CD4-positive, alpha-beta memory T cell (primary cell): Measurements from ENCODE around the gene IFIH1. TPM values are rescaled to one million over a fixed set of nuclear protein-coding genes. Genes with fewer than 3 reads are reported as not detected.

ENCODE experiments used
- CTCF ChIA-PET: fragments of 350-600 bp; sonication (Branson Sonifier 250); formaldehyde crosslinking; loops from one replicate; lab custom pipeline; 2021; ENCODE audit warnings: inconsistent platforms; ENCODE audit not compliant: partially characterized antibody; lab: Charles Lee
- POLR2A ChIA-PET: fragments of 350-600 bp; sonication (Branson Sonifier 250); formaldehyde crosslinking; loops from one replicate; lab custom pipeline; 2021; ENCODE audit not compliant: partially characterized antibody; lab: Charles Lee
- DNase-seq, 5 donors: peaks; one replicate each; pipeline versions ENCODE4 v3.0.0 to v3.0.0-alpha.2; 2020 to 2022; ENCODE audit warnings: mixed read lengths in 1 of 5
- H3K27ac ChIP-seq: one replicate; pipeline ENCODE4 v1.7.0; 2013; ENCODE audit warnings: low read depth, low read length
- H3K27me3 ChIP-seq: 2 replicates; pipeline ENCODE4 v1.7.0; 2013; ENCODE audit warnings: mild to moderate bottlenecking, low read length, moderate library complexity; ENCODE audit not compliant: insufficient read depth
- H3K36me3 ChIP-seq: 2 replicates; pipeline ENCODE4 v1.7.0; 2013; ENCODE audit warnings: mild to moderate bottlenecking, low read length, moderate library complexity; ENCODE audit not compliant: insufficient read depth
- H3K4me1 ChIP-seq: 2 replicates; pipeline ENCODE4 v1.7.0; 2013; ENCODE audit warnings: mild to moderate bottlenecking, low read length, moderate library complexity; ENCODE audit not compliant: insufficient read depth
- H3K4me3 ChIP-seq, 2 donors: one replicate each; pipeline ENCODE4 v1.7.0; 2013; ENCODE audit warnings: low read length in 2 of 2, mild to moderate bottlenecking in 1 of 2
- H3K9me3 ChIP-seq, 2 donors: one replicate each; pipeline ENCODE4 v1.7.0; 2013; ENCODE audit warnings: low read length in 2 of 2, control low read depth in 1 of 2; ENCODE audit not compliant: control insufficient read depth in 1 of 2
- H3K27ac Mint-ChIP-seq, 7 donors: one replicate each; pipeline ENCODE4 v1.8.0; 2020 to 2021; ENCODE audit warnings: mixed read lengths in 7 of 7, mild to moderate bottlenecking in 6 of 7, inconsistent platforms in 3 of 7, moderate library complexity in 3 of 7
- H3K27me3 Mint-ChIP-seq, 2 donors: one replicate each; pipeline ENCODE4 v1.8.0; 2020 to 2021; ENCODE audit warnings: mixed read lengths in 2 of 2
- H3K36me3 Mint-ChIP-seq, 2 donors: one replicate each; pipeline ENCODE4 v1.8.0; 2020 to 2021; ENCODE audit warnings: mixed read lengths in 2 of 2, inconsistent platforms in 1 of 2, mild to moderate bottlenecking in 1 of 2
- H3K4me1 Mint-ChIP-seq, 4 donors: one replicate each; pipeline ENCODE4 v1.8.0; 2020 to 2021; ENCODE audit warnings: mixed read lengths in 4 of 4, mild to moderate bottlenecking in 1 of 4
- H3K4me3 Mint-ChIP-seq, 8 donors: one replicate each; pipeline ENCODE4 v1.8.0; 2020 to 2021; ENCODE audit warnings: mixed read lengths in 8 of 8, mild to moderate bottlenecking in 7 of 8, moderate library complexity in 6 of 8, inconsistent platforms in 3 of 8
- H3K9me3 Mint-ChIP-seq, 8 donors: one replicate each; pipeline ENCODE4 v1.8.0; 2020 to 2021; ENCODE audit warnings: mixed read lengths in 8 of 8, mild to moderate bottlenecking in 5 of 8, inconsistent platforms in 3 of 8, moderate library complexity in 1 of 8
- intact Hi-C: fragments of 100-400 bp; cut with micrococcal nuclease; formaldehyde crosslinking; loops from one replicate; pipeline ENCODE4 v1.15.1; 2023
- polyA plus RNA-seq, 2 donors: library from polyadenylated mRNA; unstranded; fragments of 300-500 nt; fragmentation: Illumina TruSeq; gene quantifications; one replicate each; pipeline ENCODE4 v1.2.3, GENCODE V29; 2021
- total RNA-seq, 2 experiments: library from RNA; stranded (reverse); gene quantifications; one replicate each; pipeline ENCODE4 v1.2.3, GENCODE V29; 2021

Gene IFIH1
- total and polyA plus RNA-seq, 4 experiments from 2014 or later = 13.1 to 31.2 (median 27.1) TPM

DNA sequence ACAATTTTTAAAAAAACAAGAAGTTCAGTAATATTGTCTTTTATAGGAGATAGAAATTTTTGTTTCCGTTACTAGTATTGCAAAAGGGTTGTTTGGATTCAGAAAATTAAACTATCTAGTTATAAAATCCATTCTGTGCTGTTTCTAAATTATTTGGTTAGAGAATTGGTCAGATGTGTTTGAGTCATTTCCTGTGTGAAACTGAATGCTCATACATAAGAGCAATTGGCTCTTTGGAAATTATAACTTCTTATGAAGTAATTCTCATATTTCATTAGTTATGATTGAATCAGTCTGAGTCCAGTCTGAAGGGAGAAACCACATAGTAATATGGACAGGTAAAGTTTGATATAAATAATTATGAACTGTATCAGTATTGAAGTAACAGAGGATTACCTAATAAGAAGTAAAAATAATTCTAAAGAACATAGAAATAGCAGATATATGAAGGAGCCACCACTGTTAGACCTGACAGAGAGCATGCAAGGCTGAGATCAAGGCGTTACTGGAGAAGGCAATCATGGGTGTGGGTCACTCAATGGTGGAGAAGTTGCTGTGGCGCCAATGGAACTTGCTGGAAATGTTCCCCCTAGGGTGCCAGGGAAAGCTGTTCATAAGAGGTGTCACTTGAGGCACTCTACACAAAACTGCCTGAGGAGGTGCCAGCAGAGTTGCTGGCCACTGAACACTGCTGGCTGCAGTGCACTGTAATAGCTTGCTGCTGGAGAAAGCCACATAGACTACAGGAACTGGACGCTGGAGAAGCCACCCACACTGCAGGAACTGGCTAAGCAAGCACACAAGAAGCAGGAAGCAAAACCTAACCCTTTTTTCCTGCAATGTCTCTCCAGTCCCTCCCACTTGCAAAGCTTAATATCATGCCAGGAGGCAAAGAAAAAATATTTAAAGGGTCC, 57.2 kb downstream of the IFIH1 start:
- no peaks in the 10 kb centered on the region for H3K9me3 Mint-ChIP-seq

GRCh38 chr2:162258686-162259085, 59.8 kb downstream of the IFIH1 start:
- Mint-ChIP-seq H3K4me1 (peaks cover 8 to 13% (median 11%) of the 10 kb centered on the region in 4 donors), H3K36me3 (no peaks in the 10 kb centered on the region), H3K27me3 (peaks cover 0 to 8% of the 10 kb centered on the region in 2 donors), H3K27ac (no peak overlapping the region), H3K4me3 (no peak overlapping the region), H3K9me3 (no peaks in the 10 kb centered on the region)
- Histone ChIP-seq H3K4me3 (no peak overlapping the region), H3K27ac (no peak overlapping the region), H3K36me3 (no peaks in the 10 kb centered on the region), H3K4me1 (peaks cover 14% of the 10 kb centered on the region), H3K9me3 (no peaks in the 10 kb centered on the region), H3K27me3 (no peaks in the 10 kb centered on the region)
- intact Hi-C loops = no loop called here
- ChIA-PET CTCF (interaction anchor here (1.2 kb wide), 1 partner anchor 45 kb away, joined by 3 read pairs; no protein-coding TSS in a partner anchor), POLR2A (no interaction called here)
- DNase-seq = no peak

More for the DNA sequence above, 57.2 kb downstream of the IFIH1 start:
- H3K4me3 Mint-ChIP-seq = no peak overlapping the region
- intact Hi-C loops = no loop called here
- Histone ChIP-seq H3K4me1 (peaks cover 14% of the 10 kb centered on the region), H3K9me3 (no peaks in the 10 kb centered on the region), H3K27ac (no peak overlapping the region), H3K36me3 (peaks cover 2% of the 10 kb centered on the region), H3K4me3 (no peak overlapping the region), H3K27me3 (no peaks in the 10 kb centered on the region)
- peaks cover 8 to 13% (median 11%) of the 10 kb centered on the region in 4 donors for H3K4me1 Mint-ChIP-seq
- H3K27me3 Mint-ChIP-seq = peaks cover 0 to 8% of the 10 kb centered on the region in 2 donors
- H3K36me3 Mint-ChIP-seq = peaks cover 9 to 15% of the 10 kb centered on the region in 2 donors
- H3K27ac Mint-ChIP-seq = peak overlapping the region in 1 of 7 donors; percentile 18
- ChIA-PET POLR2A (no interaction called here), CTCF (interaction anchor here (1.0 kb wide), 1 partner anchor 41 kb away, joined by 3 read pairs; no protein-coding TSS in a partner anchor)
- no peak for DNase-seq

DNA sequence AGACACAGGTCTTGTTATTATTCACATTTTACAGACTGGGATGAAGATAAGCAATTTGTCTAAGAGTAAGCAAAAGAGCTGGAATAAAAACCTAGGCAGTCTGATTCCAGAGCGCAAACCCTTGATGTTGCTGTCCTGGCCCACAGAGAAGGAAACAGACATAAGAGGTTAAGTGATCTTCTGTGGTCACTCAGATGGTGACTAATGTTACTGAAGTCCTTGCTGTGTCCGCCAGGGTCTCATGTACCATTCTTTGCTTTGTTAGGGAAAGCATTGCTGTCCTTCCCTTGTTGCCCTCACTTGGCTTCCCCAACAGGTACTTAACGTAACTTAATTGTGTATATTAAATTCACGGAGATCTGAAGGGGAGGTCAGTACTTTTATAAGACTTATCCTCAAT, 60.3 kb downstream of the IFIH1 start:
- H3K9me3 Mint-ChIP-seq = no peaks in the 10 kb centered on the region

DNA sequence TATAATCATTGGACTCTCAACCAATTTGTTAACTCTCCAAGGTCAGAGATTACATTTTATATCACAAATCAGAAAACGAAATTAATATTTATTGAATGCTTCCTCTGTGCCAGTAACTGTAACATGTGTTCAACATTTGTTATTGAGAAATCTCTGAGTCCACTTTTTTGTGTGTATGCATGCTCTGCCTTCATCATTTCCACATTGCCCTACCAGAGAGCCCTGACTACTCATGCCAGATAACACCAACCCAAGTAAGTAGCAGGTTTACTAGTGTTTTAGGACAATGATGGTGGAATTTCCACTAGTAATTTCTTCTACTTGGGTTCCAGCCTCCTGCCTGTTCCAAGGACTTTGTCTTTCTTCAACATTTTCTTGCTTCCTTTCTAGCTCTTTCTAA, 61.1 kb downstream of the IFIH1 start:
- intact Hi-C loops = no loop called here
- no peaks in the 10 kb centered on the region for H3K9me3 ChIP-seq
- no peak overlapping the region for H3K27ac ChIP-seq
- H3K36me3 ChIP-seq = no peaks in the 10 kb centered on the region
- ChIA-PET CTCF (no interaction called here), POLR2A (no interaction called here)
- Mint-ChIP-seq H3K4me1 (peaks cover 8 to 13% (median 11%) of the 10 kb centered on the region in 4 donors), H3K27ac (no peak overlapping the region), H3K4me3 (no peak overlapping the region), H3K36me3 (no peaks in the 10 kb centered on the region), H3K27me3 (peaks cover 0 to 8% of the 10 kb centered on the region in 2 donors), H3K9me3 (no peaks in the 10 kb centered on the region)
- no peak overlapping the region for H3K4me3 ChIP-seq
- no peak for DNase-seq
- no peaks in the 10 kb centered on the region for H3K27me3 ChIP-seq
- peaks cover 14% of the 10 kb centered on the region for H3K4me1 ChIP-seq

More for the DNA sequence above, 60.3 kb downstream of the IFIH1 start:
- Mint-ChIP-seq H3K4me1 (peaks cover 8 to 13% (median 11%) of the 10 kb centered on the region in 4 donors), H3K4me3 (no peak overlapping the region), H3K36me3 (no peaks in the 10 kb centered on the region), H3K27me3 (peaks cover 0 to 8% of the 10 kb centered on the region in 2 donors), H3K27ac (no peak overlapping the region)
- H3K4me3 ChIP-seq = no peak overlapping the region
- H3K27me3 ChIP-seq = no peaks in the 10 kb centered on the region
- intact Hi-C loops = no loop called here
- ChIA-PET CTCF (interaction anchor here (1.2 kb wide), 1 partner anchor 46 kb away, joined by 3 read pairs; no protein-coding TSS in a partner anchor), POLR2A (no interaction called here)
- DNase-seq = no peak
- H3K4me1 ChIP-seq = peaks cover 14% of the 10 kb centered on the region
- no peaks in the 10 kb centered on the region for H3K36me3 ChIP-seq
- H3K27ac ChIP-seq = no peak overlapping the region
- H3K9me3 ChIP-seq = no peaks in the 10 kb centered on the region

DNA sequence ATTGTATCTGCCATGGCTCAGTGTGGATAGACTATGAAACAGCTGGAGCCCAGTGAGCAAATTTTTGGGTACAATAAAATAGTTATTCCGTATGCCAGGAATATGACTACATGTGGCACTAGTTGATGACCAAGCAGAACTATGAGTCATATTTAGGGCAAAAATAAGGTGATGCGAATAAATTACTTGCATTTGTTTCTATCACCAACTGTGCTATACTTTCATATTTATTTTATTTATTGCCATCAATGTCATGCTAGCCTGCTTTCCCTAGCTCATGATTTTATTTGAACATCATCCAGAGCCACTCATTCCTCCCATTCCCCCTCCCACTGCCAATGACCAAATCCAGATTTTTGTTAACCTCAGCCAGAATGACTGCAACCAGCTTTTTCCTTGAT, 61.9 kb downstream of the IFIH1 start:
- no peaks in the 10 kb centered on the region for H3K36me3 Mint-ChIP-seq
- H3K27me3 ChIP-seq = no peaks in the 10 kb centered on the region
- no peaks in the 10 kb centered on the region for H3K9me3 Mint-ChIP-seq
- H3K4me3 ChIP-seq = no peak overlapping the region
- no peak overlapping the region for H3K27ac ChIP-seq
- peaks cover 0 to 8% of the 10 kb centered on the region in 2 donors for H3K27me3 Mint-ChIP-seq
- no peak for DNase-seq
- intact Hi-C loops = no loop called here
- H3K27ac Mint-ChIP-seq = peak overlapping the region in 1 of 7 donors; percentile 19
- H3K9me3 ChIP-seq = no peaks in the 10 kb centered on the region
- no peak overlapping the region for H3K4me3 Mint-ChIP-seq
- CTCF ChIA-PET = no interaction called here
- H3K4me1 ChIP-seq = peaks cover 10% of the 10 kb centered on the region
- peaks cover 6 to 8% (median 7%) of the 10 kb centered on the region in 4 donors for H3K4me1 Mint-ChIP-seq
- POLR2A ChIA-PET = no interaction called here
- H3K36me3 ChIP-seq = no peaks in the 10 kb centered on the region

GRCh38 chr2:162254236-162254871, 64.1 kb downstream of the IFIH1 start:
- H3K27me3 ChIP-seq = no peaks in the 10 kb centered on the region
- H3K27me3 Mint-ChIP-seq = peaks cover 0 to 10% of the 10 kb centered on the region in 2 donors
- H3K36me3 Mint-ChIP-seq = no peaks in the 10 kb centered on the region
- peaks cover 0 to 3% (median 0%) of the 10 kb centered on the region in 8 donors for H3K9me3 Mint-ChIP-seq
- no peak overlapping the region for H3K27ac ChIP-seq
- no peaks in the 10 kb centered on the region for H3K36me3 ChIP-seq
- no peak overlapping the region for H3K4me3 Mint-ChIP-seq
- DNase-seq = no peak
- no peak overlapping the region for H3K27ac Mint-ChIP-seq
- ChIA-PET POLR2A (no interaction called here), CTCF (no interaction called here)
- H3K4me3 ChIP-seq = no peak overlapping the region
- H3K4me1 ChIP-seq = no peaks in the 10 kb centered on the region
- no peaks in the 10 kb centered on the region for H3K9me3 ChIP-seq
- no peaks in the 10 kb centered on the region for H3K4me1 Mint-ChIP-seq
- intact Hi-C loops = no loop called here

DNA sequence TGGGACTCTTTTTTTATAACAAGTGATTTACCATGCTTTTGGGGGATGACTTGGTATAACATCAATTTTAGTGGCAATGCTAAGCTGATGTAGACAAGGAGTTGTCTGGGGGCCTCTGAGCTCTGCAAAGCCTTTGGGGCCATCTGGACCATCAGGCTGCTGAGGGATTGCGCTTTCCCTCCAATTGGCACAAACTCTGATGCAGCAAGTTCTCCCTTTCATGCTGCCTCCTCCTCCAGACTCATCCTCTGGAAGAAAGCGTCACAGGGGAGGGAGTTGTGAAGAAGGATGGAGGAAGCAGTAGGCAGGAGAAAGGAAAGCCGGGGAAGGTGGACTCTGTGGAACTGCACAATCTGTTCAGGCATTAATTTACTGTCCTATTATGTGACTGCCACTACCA, 65.0 kb downstream of the IFIH1 start:
- H3K4me1 Mint-ChIP-seq = no peaks in the 10 kb centered on the region
- peaks cover 0 to 3% (median 0%) of the 10 kb centered on the region in 8 donors for H3K9me3 Mint-ChIP-seq
- H3K4me3 Mint-ChIP-seq = no peak overlapping the region
- H3K27me3 ChIP-seq = no peaks in the 10 kb centered on the region
- intact Hi-C loops = no loop called here
- POLR2A ChIA-PET = no interaction called here
- H3K36me3 Mint-ChIP-seq = no peaks in the 10 kb centered on the region
- no peaks in the 10 kb centered on the region for H3K4me1 ChIP-seq
- no peak overlapping the region for H3K4me3 ChIP-seq
- no peak overlapping the region for H3K27ac ChIP-seq
- no peaks in the 10 kb centered on the region for H3K9me3 ChIP-seq
- H3K36me3 ChIP-seq = no peaks in the 10 kb centered on the region
- H3K27me3 Mint-ChIP-seq = peaks cover 0 to 7% of the 10 kb centered on the region in 2 donors
- H3K27ac Mint-ChIP-seq = peak overlapping the region in 1 of 7 donors; percentile 25
- no peak for DNase-seq
- CTCF ChIA-PET = interaction anchor here (1.2 to 1.6 kb wide), 2 partner anchors 32 to 45 kb away, joined by 3 to 5 read pairs; no protein-coding TSS in a partner anchor
